ENCODE results near the gene OTX2. TPM values are rescaled to one million over a fixed set of nuclear protein-coding genes. Genes with fewer than 3 reads are reported as not detected.

Gene OTX2
- total and polyA plus RNA-seq, 2 of the 13 experiments (the other 11 are each of a cell fraction or from before 2014, with no cell fraction given), result not detected

GRCh38 chr14:56821805-56822610, 11.7 kb upstream of the OTX2 start:
- FAIRE-seq, result no peak
- 13% methylated on average over 6 of the region's 6 CpGs for WGBS (ENCODE audit: low lambda C conversion rate)

More at GRCh38 chr14:56821805-56822610, 11.7 kb upstream of the OTX2 start:
- no peak overlapping the region for H3K4me2 ChIP-seq (ENCODE audit: low read depth, low read length)
- no peak for ATAC-seq
- CTCF ChIA-PET (ENCODE audit: low intra/inter-chr PET ratio, low total read pairs), result no interaction called here
- no peaks in the 10 kb centered on the region for H3K79me2 ChIP-seq (ENCODE audit: insufficient read depth, low read length)
- in situ Hi-C loops (cut with HindIII; ENCODE audit: extremely low pct_ligation_motif_present, low pct_unique_long_range_greater_than_20kb) (no loop called here), intact Hi-C loops (cut with micrococcal nuclease; ENCODE audit: unreplicated experiment) (no loop called here)
- TF ChIP-seq BRD4 (CRISPR knock-in tag; IDR thresholded peaks at IDR 0.05) (no peak), PAWR (CRISPR knock-in tag; IDR thresholded peaks at IDR 0.05; ENCODE audit: borderline replicate concordance) (no peak), ZNF772 (CRISPR knock-in tag; IDR thresholded peaks at IDR 0.05) (no peak), ZNF512 (CRISPR knock-in tag; IDR thresholded peaks at IDR 0.05) (no peak), DNMT3B (CRISPR knock-in tag; conservative IDR thresholded peaks at IDR 0.05) (no peak), ZNF12 (CRISPR knock-in tag; IDR thresholded peaks at IDR 0.05) (no peak), CBFB (CRISPR knock-in tag; IDR thresholded peaks at IDR 0.05) (no peak), E2F1 (CRISPR knock-in tag; IDR thresholded peaks at IDR 0.05) (no peak), ZNF7 (CRISPR knock-in tag; IDR thresholded peaks at IDR 0.05) (no peak), ZBTB38 (CRISPR knock-in tag; IDR thresholded peaks at IDR 0.05) (no peak)
- POLR2A ChIA-PET, result no interaction called here
- no peak overlapping the region for H3K27ac ChIP-seq (ENCODE audit: extremely low read length, insufficient read depth, low read length)
- no peaks in the 10 kb centered on the region for H3K9me3 ChIP-seq (ENCODE audit: low read length)
- DNase-seq (ENCODE audit: low spot score), result no peak
- no peaks in the 10 kb centered on the region for H3K36me3 ChIP-seq (replicated peaks in 1 of 2; ENCODE audit: control insufficient read depth in 1 of 2, insufficient read depth in 2 of 2, low read length in 2 of 2)
- H3K4me1 ChIP-seq (ENCODE audit: insufficient read depth, low read length), result no peaks in the 10 kb centered on the region
- no TSS peak for BruUV-seq (replicated peaks)
- H3K9ac ChIP-seq (ENCODE audit: insufficient read depth, low read depth, low read length), result no peak overlapping the region
- no peaks in the 10 kb centered on the region for H4K20me1 ChIP-seq (ENCODE audit: insufficient read depth, low read length)
- peaks cover 4 to 6% of the 10 kb centered on the region in 2 experiments; a peak in 3 of 5 replicates for H3K27me3 ChIP-seq (ENCODE audit: control insufficient read depth in 1 of 2, insufficient read depth in 2 of 2, low read length in 2 of 2)
- no peak overlapping the region for H2AFZ ChIP-seq (ENCODE audit: low read length)
- no peak overlapping the region for H3K4me3 ChIP-seq (replicated peaks in 1 of 3; ENCODE audit: insufficient read depth in 1 of 3, low read depth in 2 of 3, low read length in 3 of 3)

Data from HepG2 (cell line).